IMR-90 (cell line): ENCODE measurements around the gene IFNLR1.

Experiments used
- CEBPB ChIP-seq: IDR thresholded peaks from 2 replicates; pipeline ENCODE4 v1.6.1; 2012; ENCODE audit warnings: low read depth, low read length, improper control_type of control experiment
- CTCF ChIP-seq: conservative IDR thresholded peaks from 2 replicates; pipeline ENCODE4 v1.5.1; 2012; ENCODE audit warnings: mild to moderate bottlenecking, low read depth, low read length, improper control_type of control experiment
- ELK1 ChIP-seq: fragments of 150-350 bp; IDR thresholded peaks from 2 replicates; pipeline ENCODE4 v1.6.1; 2016; ENCODE audit warnings: low read depth, mild to moderate bottlenecking, low read length, moderate library complexity, borderline replicate concordance
- FOS ChIP-seq: fragments of 150-350 bp; IDR thresholded peaks from 2 replicates; pipeline ENCODE4 v1.6.1; 2016; ENCODE audit warnings: low read depth, low read length
- MXI1 ChIP-seq: IDR thresholded peaks from 2 replicates; pipeline ENCODE4 v1.6.1; 2012; ENCODE audit warnings: low read depth, mild to moderate bottlenecking, low read length, moderate library complexity, borderline replicate concordance
- POLR2A ChIP-seq: IDR thresholded peaks from 2 replicates; pipeline ENCODE4 v1.6.1; 2012; ENCODE audit warnings: mild to moderate bottlenecking, low read depth, low read length
- RAD21 ChIP-seq: IDR thresholded peaks from 2 replicates; pipeline ENCODE4 v1.6.1; 2012; ENCODE audit warnings: low read length, improper control_type of control experiment
- RCOR1 ChIP-seq: IDR thresholded peaks from 2 replicates; pipeline ENCODE4 v1.6.1; 2012; ENCODE audit warnings: mild to moderate bottlenecking, low read length, improper control_type of control experiment; ENCODE audit not compliant: insufficient replicate concordance
- RFX5 ChIP-seq: IDR thresholded peaks from 2 replicates; pipeline ENCODE4 v1.8.0; 2012; ENCODE audit warnings: low read depth, mild to moderate bottlenecking, low read length, moderate library complexity
- SMC3 ChIP-seq: fragments of 150-350 bp; IDR thresholded peaks from 2 replicates; pipeline ENCODE4 v1.6.1; 2016; ENCODE audit warnings: low read depth, mild to moderate bottlenecking, antibody characterized with exemption, low read length, moderate library complexity
- TF ChIP-seq, protein P1 (sequence below): fragments of 150-350 bp; IDR thresholded peaks from 2 replicates; pipeline ENCODE4 v1.6.1; 2017; ENCODE audit warnings: mild to moderate bottlenecking, antibody characterized with exemption, low read length, low read depth

- TF ChIP-seq FOS (no peak), POLR2A (no peak), CTCF (no peak), RCOR1 (no peak), ELK1 (no peak), MXI1 (no peak), RFX5 (no peak), RAD21 (no peak), SMC3 (no peak), CEBPB (no peak)
- TF ChIP-seq, protein P1, sequence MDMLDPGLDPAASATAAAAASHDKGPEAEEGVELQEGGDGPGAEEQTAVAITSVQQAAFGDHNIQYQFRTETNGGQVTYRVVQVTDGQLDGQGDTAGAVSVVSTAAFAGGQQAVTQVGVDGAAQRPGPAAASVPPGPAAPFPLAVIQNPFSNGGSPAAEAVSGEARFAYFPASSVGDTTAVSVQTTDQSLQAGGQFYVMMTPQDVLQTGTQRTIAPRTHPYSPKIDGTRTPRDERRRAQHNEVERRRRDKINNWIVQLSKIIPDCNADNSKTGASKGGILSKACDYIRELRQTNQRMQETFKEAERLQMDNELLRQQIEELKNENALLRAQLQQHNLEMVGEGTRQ = no peak
Observed at GRCh38 chr1:24161270-24161669, 25.8 kb downstream of the IFNLR1 start.
